Thyroid gland (tissue), 4 donors: ENCODE measurements around the gene LSM4.

Experiments used
- CTCF ChIP-seq, 6 experiments: fragments of 200-600 bp in 3 of 6; fragments of 450-650 bp in 3 of 6; sonication (generic) in 3 of 6; IDR thresholded peaks; one replicate each; pipeline ENCODE4 v1.5.1; 2016 to 2019; ENCODE audit warnings: antibody characterized with exemption in 6 of 6, mild to moderate bottlenecking in 2 of 6, inconsistent platforms in 1 of 6, moderate library complexity in 1 of 6
- POLR2A ChIP-seq, 2 donors: fragments of 450-650 bp; IDR thresholded peaks; one replicate each; pipeline ENCODE4 v1.6.1; 2017; ENCODE audit warnings: antibody characterized with exemption in 2 of 2, mild to moderate bottlenecking in 2 of 2, moderate library complexity in 1 of 2

GRCh38 chr19:18307271-18307681 lies 15.6 kb downstream of the LSM4 start:
- TF ChIP-seq CTCF (IDR thresholded peaks at IDR 0.05) (no peak), POLR2A (IDR thresholded peaks at IDR 0.05) (no peak)
